ENCODE measurements around the gene ZCCHC7.
"Not testable (repeated sequence)": the region's sequence is repeated elsewhere in the genome, so short reads cannot be mapped to it uniquely, and the experiment has no call there.

ZCCHC7 gene

GRCh38 chr9:37392272-37392671 is 271.9 kb downstream of the ZCCHC7 start:
- H4K20me1 ChIP-seq (ENCODE audit: insufficient read depth, low read length): no peaks in the 10 kb centered on the region
- no peak for TF ChIP-seq EZH2 (IDR thresholded peaks at IDR 0.05; ENCODE audit: borderline replicate concordance, low read depth, low read length, severe bottlenecking)
- TF ChIP-seq CTCF (IDR thresholded peaks at IDR 0.05; ENCODE audit: borderline replicate concordance, extremely low read depth, low read length, poor library complexity, severe bottlenecking): no peak
- DNase-seq (no peak), ATAC-seq (ENCODE audit: insufficient read depth, low read depth) (no peak)
- no peak overlapping the region for H3K4me3 ChIP-seq (ENCODE audit: low read depth in 1 of 2, low read length in 2 of 2)
- no peaks in the 10 kb centered on the region for H3K79me2 ChIP-seq (ENCODE audit: insufficient read depth, low read length)
- no peaks in the 10 kb centered on the region for H3K36me3 ChIP-seq (ENCODE audit: insufficient read depth, low read length)
- H3K4me2 ChIP-seq (ENCODE audit: insufficient read depth, low read length): no peak overlapping the region
- H3K9ac ChIP-seq (ENCODE audit: low read depth, low read length): no peak overlapping the region
- no peak overlapping the region for H3K27ac ChIP-seq (ENCODE audit: low read length)
- H3K9me3 ChIP-seq (ENCODE audit: insufficient read depth, low read length, severe bottlenecking): no peaks in the 10 kb centered on the region
- no peaks in the 10 kb centered on the region for H3K4me1 ChIP-seq (ENCODE audit: insufficient read depth, low read length)
- no peaks in the 10 kb centered on the region for H3K27me3 ChIP-seq (ENCODE audit: insufficient read depth, low read length, poor library complexity)
- H2AFZ ChIP-seq (ENCODE audit: low read depth, low read length): no peak overlapping the region

- H3K9ac ChIP-seq (ENCODE audit: low read depth, low read length): no peak overlapping the region
- no peak overlapping the region for H3K4me2 ChIP-seq (ENCODE audit: insufficient read depth, low read length)
- no peak for TF ChIP-seq CTCF (IDR thresholded peaks at IDR 0.05; ENCODE audit: borderline replicate concordance, extremely low read depth, low read length, poor library complexity, severe bottlenecking)
- no peak for TF ChIP-seq EZH2 (IDR thresholded peaks at IDR 0.05; ENCODE audit: borderline replicate concordance, low read depth, low read length, severe bottlenecking)
- no peaks in the 10 kb centered on the region for H3K36me3 ChIP-seq (ENCODE audit: insufficient read depth, low read length)
- H3K9me3 ChIP-seq (ENCODE audit: insufficient read depth, low read length, severe bottlenecking): no peaks in the 10 kb centered on the region
- H3K4me1 ChIP-seq (ENCODE audit: insufficient read depth, low read length): no peaks in the 10 kb centered on the region
- H3K27ac ChIP-seq (ENCODE audit: low read length): no peak overlapping the region
- H4K20me1 ChIP-seq (ENCODE audit: insufficient read depth, low read length): no peaks in the 10 kb centered on the region
- H3K79me2 ChIP-seq (ENCODE audit: insufficient read depth, low read length): no peaks in the 10 kb centered on the region
- no peak overlapping the region for H3K4me3 ChIP-seq (ENCODE audit: low read depth in 1 of 2, low read length in 2 of 2)
- H3K27me3 ChIP-seq (ENCODE audit: insufficient read depth, low read length, poor library complexity): no peaks in the 10 kb centered on the region
- no peak for DNase-seq
- no peak for ATAC-seq (ENCODE audit: insufficient read depth, low read depth)
- H2AFZ ChIP-seq (ENCODE audit: low read depth, low read length): no peak overlapping the region
Measured at GRCh38 chr9:37395229-37395628, 274.9 kb downstream of the ZCCHC7 start.

GRCh38 chr9:37395663-37396062 is 275.3 kb downstream of the ZCCHC7 start:
- no peak overlapping the region for H3K4me3 ChIP-seq (ENCODE audit: low read depth in 1 of 2, low read length in 2 of 2)

GRCh38 chr9:37397948-37398347 is 277.6 kb downstream of the ZCCHC7 start:
- not testable (repeated sequence) for DNase-seq; H3K4me3 ChIP-seq (ENCODE audit: low read depth in 1 of 2, low read length in 2 of 2); H3K4me2 ChIP-seq (ENCODE audit: insufficient read depth, low read length); ATAC-seq (ENCODE audit: insufficient read depth, low read depth); H3K4me1 ChIP-seq (ENCODE audit: insufficient read depth, low read length); H3K27ac ChIP-seq (ENCODE audit: low read length); H4K20me1 ChIP-seq (ENCODE audit: insufficient read depth, low read length); H3K9me3 ChIP-seq (ENCODE audit: insufficient read depth, low read length, severe bottlenecking); H2AFZ ChIP-seq (ENCODE audit: low read depth, low read length); H3K9ac ChIP-seq (ENCODE audit: low read depth, low read length); H3K79me2 ChIP-seq (ENCODE audit: insufficient read depth, low read length); H3K27me3 ChIP-seq (ENCODE audit: insufficient read depth, low read length, poor library complexity); H3K36me3 ChIP-seq (ENCODE audit: insufficient read depth, low read length)

More at GRCh38 chr9:37395663-37396062, 275.3 kb downstream of the ZCCHC7 start:
- no peaks in the 10 kb centered on the region for H3K27me3 ChIP-seq (ENCODE audit: insufficient read depth, low read length, poor library complexity)
- H3K36me3 ChIP-seq (ENCODE audit: insufficient read depth, low read length): no peaks in the 10 kb centered on the region
- no peaks in the 10 kb centered on the region for H3K9me3 ChIP-seq (ENCODE audit: insufficient read depth, low read length, severe bottlenecking)
- TF ChIP-seq CTCF (IDR thresholded peaks at IDR 0.05; ENCODE audit: borderline replicate concordance, extremely low read depth, low read length, poor library complexity, severe bottlenecking): no peak
- no peak for TF ChIP-seq EZH2 (IDR thresholded peaks at IDR 0.05; ENCODE audit: borderline replicate concordance, low read depth, low read length, severe bottlenecking)
- H3K4me1 ChIP-seq (ENCODE audit: insufficient read depth, low read length): no peaks in the 10 kb centered on the region
- no peak overlapping the region for H3K27ac ChIP-seq (ENCODE audit: low read length)
- H3K4me2 ChIP-seq (ENCODE audit: insufficient read depth, low read length): no peak overlapping the region
- no peak for ATAC-seq (ENCODE audit: insufficient read depth, low read depth)
- no peak overlapping the region for H3K9ac ChIP-seq (ENCODE audit: low read depth, low read length)
- H4K20me1 ChIP-seq (ENCODE audit: insufficient read depth, low read length): no peaks in the 10 kb centered on the region
- H3K79me2 ChIP-seq (ENCODE audit: insufficient read depth, low read length): no peaks in the 10 kb centered on the region
- no peak for DNase-seq
- no peak overlapping the region for H2AFZ ChIP-seq (ENCODE audit: low read depth, low read length)

All from DND-41 (cell line).